CD4-positive, alpha-beta T cell treated with Interleukin-21 for 1 hour (primary cell): ENCODE measurements around the gene GAREM2.

ENCODE experiments used
- DNase-seq: peaks from one replicate; pipeline ENCODE4 v3.0.0-alpha.2; 2020

The GAREM2 gene

GRCh38 chr2:26238311-26238958 is 65.5 kb downstream of the GAREM2 start:
- no peak for DNase-seq
